ENCODE measurements around the gene MT2A. TPM values are rescaled to one million over a fixed set of nuclear protein-coding genes. Genes with fewer than 3 reads are reported as not detected.

MT2A gene
- total RNA-seq, 4 donors from 2014 or later: 0.69 to 152 (median 17.4) TPM

- Histone ChIP-seq H3K4me3 (no peak within 1 kb of the TSS), H3K27me3 (peaks cover 0 to 3% of the 10 kb centered on the region in 2 donors), H3K4me1 (no peaks in the 10 kb centered on the region), H3K9me3 (no peaks in the 10 kb centered on the region), H3K36me3 (no peaks in the 10 kb centered on the region), H3K27ac (no peak within 1 kb of the TSS)
- TF ChIP-seq, protein P1, sequence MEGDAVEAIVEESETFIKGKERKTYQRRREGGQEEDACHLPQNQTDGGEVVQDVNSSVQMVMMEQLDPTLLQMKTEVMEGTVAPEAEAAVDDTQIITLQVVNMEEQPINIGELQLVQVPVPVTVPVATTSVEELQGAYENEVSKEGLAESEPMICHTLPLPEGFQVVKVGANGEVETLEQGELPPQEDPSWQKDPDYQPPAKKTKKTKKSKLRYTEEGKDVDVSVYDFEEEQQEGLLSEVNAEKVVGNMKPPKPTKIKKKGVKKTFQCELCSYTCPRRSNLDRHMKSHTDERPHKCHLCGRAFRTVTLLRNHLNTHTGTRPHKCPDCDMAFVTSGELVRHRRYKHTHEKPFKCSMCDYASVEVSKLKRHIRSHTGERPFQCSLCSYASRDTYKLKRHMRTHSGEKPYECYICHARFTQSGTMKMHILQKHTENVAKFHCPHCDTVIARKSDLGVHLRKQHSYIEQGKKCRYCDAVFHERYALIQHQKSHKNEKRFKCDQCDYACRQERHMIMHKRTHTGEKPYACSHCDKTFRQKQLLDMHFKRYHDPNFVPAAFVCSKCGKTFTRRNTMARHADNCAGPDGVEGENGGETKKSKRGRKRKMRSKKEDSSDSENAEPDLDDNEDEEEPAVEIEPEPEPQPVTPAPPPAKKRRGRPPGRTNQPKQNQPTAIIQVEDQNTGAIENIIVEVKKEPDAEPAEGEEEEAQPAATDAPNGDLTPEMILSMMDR (IDR thresholded peaks at IDR 0.05): no peak
- TF ChIP-seq POLR2A (IDR thresholded peaks at IDR 0.05): no peak
- intact Hi-C loops (cut with DNase I; ENCODE audit: low total_unique reads): no loop called here
- DNase-seq: no peak
These were observed 43.2 kb downstream of the MT2A start, which contains the start of gene MT1B for GRCh38 chr16:56651586-56651985. TSS of gene MT1B (plus strand) at chr16:56651886. CDS start at chr16:56651954, 68 bp downstream.

- H3K4me3 ChIP-seq: no peak overlapping the region
- H3K27ac ChIP-seq: no peak overlapping the region
- no peaks in the 10 kb centered on the region for H3K4me1 ChIP-seq
- peaks cover 0 to 3% of the 10 kb centered on the region in 2 donors for H3K27me3 ChIP-seq
- intact Hi-C loops (cut with DNase I; ENCODE audit: low total_unique reads): no loop called here
- TF ChIP-seq, protein P1 (IDR thresholded peaks at IDR 0.05): no peak
- no peak for TF ChIP-seq POLR2A (IDR thresholded peaks at IDR 0.05)
- H3K36me3 ChIP-seq: no peaks in the 10 kb centered on the region
- H3K9me3 ChIP-seq: no peaks in the 10 kb centered on the region
- DNase-seq: no peak
These were observed 44.2 kb downstream of the MT2A start for GRCh38 chr16:56652600-56652999.

DNA sequence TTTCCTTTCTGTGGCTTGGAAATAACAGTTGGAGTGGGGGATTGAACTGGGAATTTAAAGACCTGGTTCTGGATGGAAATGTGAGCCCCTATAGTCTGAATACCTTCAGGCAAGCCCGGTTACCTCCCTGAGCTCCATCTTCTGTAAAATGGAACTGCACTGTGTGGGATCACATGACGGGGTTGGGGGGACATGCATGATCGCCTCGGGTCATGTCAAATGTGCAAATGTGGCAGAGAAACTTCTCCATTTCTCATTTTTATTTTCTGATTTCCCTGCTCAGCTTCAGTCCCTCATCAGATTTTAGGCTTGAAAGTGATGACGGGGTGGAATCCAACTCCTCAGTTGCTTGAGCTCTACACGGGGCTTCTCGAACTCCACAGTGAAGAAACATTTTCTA is 44.8 kb downstream of the MT2A start:
- Histone ChIP-seq H3K36me3 (no peaks in the 10 kb centered on the region), H3K4me3 (no peak overlapping the region), H3K9me3 (no peaks in the 10 kb centered on the region), H3K27me3 (peaks cover 0 to 1% of the 10 kb centered on the region in 2 donors), H3K27ac (no peak overlapping the region), H3K4me1 (peaks cover 0 to 1% of the 10 kb centered on the region in 2 donors)
- DNase-seq: no peak
- TF ChIP-seq POLR2A (IDR thresholded peaks at IDR 0.05): no peak
- TF ChIP-seq, protein P1 (IDR thresholded peaks at IDR 0.05): no peak
- intact Hi-C loops (cut with DNase I; ENCODE audit: low total_unique reads): no loop called here

DNA sequence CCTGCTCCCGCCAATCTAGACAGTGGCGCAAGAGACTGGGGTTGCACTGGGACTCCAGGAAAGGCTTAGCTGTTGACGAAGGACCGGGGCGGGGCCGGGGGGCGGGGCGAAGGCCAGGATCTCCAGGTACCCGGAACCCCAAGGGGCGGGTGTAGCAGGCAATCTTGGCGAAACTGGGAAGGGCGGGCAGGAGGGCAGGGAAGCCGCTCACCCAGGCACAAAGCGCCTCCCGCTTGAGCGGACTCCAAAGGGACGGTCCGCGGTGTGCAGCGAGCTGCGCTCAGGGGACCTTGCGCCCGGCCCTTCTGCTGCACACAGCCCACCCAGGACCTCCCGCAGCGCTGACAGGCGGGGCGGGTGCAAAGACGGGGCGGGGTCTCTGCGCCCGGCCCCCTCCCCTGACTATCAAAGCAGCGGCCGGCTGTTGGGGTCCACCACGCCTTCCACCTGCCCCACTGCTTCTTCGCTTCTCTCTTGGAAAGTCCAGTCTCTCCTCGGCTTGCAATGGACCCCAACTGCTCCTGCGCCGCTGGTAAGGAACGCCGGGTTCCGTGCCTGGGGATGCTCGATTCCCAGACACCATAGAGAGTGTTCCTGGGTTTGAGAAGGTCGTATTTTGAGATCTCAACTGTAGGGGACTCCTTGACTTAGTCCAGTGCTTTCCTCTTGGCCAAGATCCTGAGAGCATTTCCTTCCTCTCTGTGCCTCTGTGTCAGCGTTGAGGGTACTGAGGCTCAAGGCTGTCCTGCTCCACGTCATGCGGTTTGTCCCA is 49.4 kb downstream of the MT2A start, which contains the start of gene MT1F:
Gene MT1F, plus strand, starts transcription at position 405 of the 772 bp plus-strand sequence. Its CDS starts 100 bp downstream, at position 505.
- DNase-seq: peak; percentile 36 to 55
- Histone ChIP-seq H3K27me3 (peaks cover 0 to 12% of the 10 kb centered on the region in 2 donors), H3K27ac (no peak within 1 kb of the TSS)

More for the DNA sequence above, 49.4 kb downstream of the MT2A start, which contains the start of gene MT1F:
- peak within 1 kb of the TSS; percentile 12 to 22 for H3K4me3 ChIP-seq
- no peaks in the 10 kb centered on the region for H3K36me3 ChIP-seq
- intact Hi-C loops (cut with DNase I; ENCODE audit: low total_unique reads): no loop called here
- no peaks in the 10 kb centered on the region for H3K9me3 ChIP-seq
- H3K4me1 ChIP-seq: peaks cover 0 to 5% of the 10 kb centered on the region in 2 donors
- TF ChIP-seq, protein P1 (IDR thresholded peaks at IDR 0.05): no peak
- no peak for TF ChIP-seq POLR2A (IDR thresholded peaks at IDR 0.05)
